ENCODE results near the gene SLCO3A1. TPM values are rescaled to one million over a fixed set of nuclear protein-coding genes. Genes with fewer than 3 reads are reported as not detected.

The SLCO3A1 gene
- total and polyA plus RNA-seq, 2 of the 8 experiments (the other 6 are each of a cell fraction or from before 2014, with no cell fraction given) = 15.1 to 20.4 TPM

GRCh38 chr15:92021792-92022191, 168.3 kb downstream of the SLCO3A1 start (continued):
- TF ChIP-seq CTCF (IDR thresholded peaks at IDR 0.05; ENCODE audit: control extremely low read depth in 1 of 3, insufficient read depth in 1 of 3, low read depth in 1 of 3, low read length in 3 of 3) (no peak), POU5F1 (IDR thresholded peaks at IDR 0.05; ENCODE audit: low read depth, low read length) (no peak), TEAD4 (IDR thresholded peaks at IDR 0.05; ENCODE audit: low read depth, low read length) (no peak), RNF2 (IDR thresholded peaks at IDR 0.05; ENCODE audit: borderline replicate concordance, low read depth, low read length, missing control alignments, poor library complexity, severe bottlenecking) (no peak), POLR2A (IDR thresholded peaks at IDR 0.05; ENCODE audit: control extremely low read depth in 1 of 2, low read depth in 2 of 2, low read length in 2 of 2) (no peak)
